ENCODE data around the gene DEAF1. TPM values are rescaled to one million over a fixed set of nuclear protein-coding genes. Genes with fewer than 3 reads are reported as not detected.
"Not testable (repeated sequence)": the region's sequence is repeated elsewhere in the genome, so short reads cannot be mapped to it uniquely, and the experiment has no call there.

DEAF1 gene, protein sequence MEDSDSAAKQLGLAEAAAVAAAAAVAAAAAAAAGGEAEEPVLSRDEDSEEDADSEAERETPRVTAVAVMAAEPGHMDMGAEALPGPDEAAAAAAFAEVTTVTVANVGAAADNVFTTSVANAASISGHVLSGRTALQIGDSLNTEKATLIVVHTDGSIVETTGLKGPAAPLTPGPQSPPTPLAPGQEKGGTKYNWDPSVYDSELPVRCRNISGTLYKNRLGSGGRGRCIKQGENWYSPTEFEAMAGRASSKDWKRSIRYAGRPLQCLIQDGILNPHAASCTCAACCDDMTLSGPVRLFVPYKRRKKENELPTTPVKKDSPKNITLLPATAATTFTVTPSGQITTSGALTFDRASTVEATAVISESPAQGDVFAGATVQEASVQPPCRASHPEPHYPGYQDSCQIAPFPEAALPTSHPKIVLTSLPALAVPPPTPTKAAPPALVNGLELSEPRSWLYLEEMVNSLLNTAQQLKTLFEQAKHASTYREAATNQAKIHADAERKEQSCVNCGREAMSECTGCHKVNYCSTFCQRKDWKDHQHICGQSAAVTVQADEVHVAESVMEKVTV
- 99.2 TPM for polyA plus RNA-seq (2013, experiment 1 of 4)
- 78.6 TPM for polyA plus RNA-seq (2013, experiment 2 of 4)
- 70.4 TPM for polyA plus RNA-seq (2013, experiment 3 of 4)
- polyA plus RNA-seq (2013, experiment 4 of 4): 73.2 TPM

DNA sequence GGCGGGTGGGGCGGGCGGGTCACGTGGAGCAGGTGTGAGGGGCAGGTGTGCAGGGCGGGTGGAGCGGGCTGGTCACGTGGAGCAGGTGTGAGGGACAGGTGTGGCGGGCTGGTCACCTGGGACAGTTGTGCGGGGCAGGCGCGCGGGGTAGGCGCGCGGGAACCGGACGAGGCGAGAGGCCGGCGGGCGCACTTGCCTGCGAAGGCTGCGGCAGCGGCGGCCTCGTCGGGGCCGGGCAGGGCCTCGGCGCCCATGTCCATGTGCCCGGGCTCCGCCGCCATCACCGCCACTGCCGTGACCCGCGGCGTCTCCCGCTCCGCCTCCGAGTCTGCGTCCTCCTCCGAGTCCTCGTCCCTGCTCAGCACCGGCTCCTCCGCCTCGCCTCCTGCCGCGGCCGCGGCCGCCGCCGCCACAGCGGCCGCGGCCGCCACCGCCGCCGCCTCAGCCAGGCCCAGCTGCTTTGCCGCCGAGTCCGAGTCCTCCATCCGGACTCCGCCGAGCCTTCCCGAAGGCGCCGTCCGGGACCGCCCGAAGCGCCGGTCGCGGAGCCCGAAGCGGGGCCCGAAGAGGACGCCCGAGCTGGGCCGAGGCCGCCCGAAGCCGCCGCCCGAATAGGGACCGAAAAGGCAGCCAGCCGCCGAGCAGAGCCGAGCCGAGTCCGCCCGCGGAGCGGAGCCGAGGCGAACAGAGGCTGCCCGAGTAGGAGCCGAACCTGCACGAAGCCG is at the start of gene DEAF1:
Gene DEAF1 (minus strand): TSS at position 660 of the 725 bp plus-strand sequence. CDS start 175 bp downstream, at position 485.
- Histone ChIP-seq H3K4me1 (ENCODE audit: control insufficient read depth, insufficient read depth, low read length) (peaks cover 16% of the 10 kb centered on the region), H3K4me3 (ENCODE audit: insufficient read depth, low read depth, low read length) (peak within 1 kb of the TSS; percentile 99), H3K27me3 (ENCODE audit: control insufficient read depth, insufficient read depth, low read length, poor library complexity, severe bottlenecking) (no peaks in the 10 kb centered on the region), H3K9me3 (ENCODE audit: control insufficient read depth, low read length) (no peaks in the 10 kb centered on the region), H3K36me3 (ENCODE audit: control insufficient read depth, insufficient read depth, low read length) (peaks cover 3% of the 10 kb centered on the region), H3K27ac (ENCODE audit: insufficient read depth, low read depth, low read length, poor library complexity, severe bottlenecking) (peak within 1 kb of the TSS; percentile 98)
- WGBS, 2 experiments: 6 to 7% methylated on average over 103 of the region's 103 CpGs

GRCh38 chr11:742571-743201 is 47.7 kb upstream of the DEAF1 start:
- no peaks in the 10 kb centered on the region for H3K4me1 ChIP-seq (ENCODE audit: control insufficient read depth, insufficient read depth, low read length)

DNA sequence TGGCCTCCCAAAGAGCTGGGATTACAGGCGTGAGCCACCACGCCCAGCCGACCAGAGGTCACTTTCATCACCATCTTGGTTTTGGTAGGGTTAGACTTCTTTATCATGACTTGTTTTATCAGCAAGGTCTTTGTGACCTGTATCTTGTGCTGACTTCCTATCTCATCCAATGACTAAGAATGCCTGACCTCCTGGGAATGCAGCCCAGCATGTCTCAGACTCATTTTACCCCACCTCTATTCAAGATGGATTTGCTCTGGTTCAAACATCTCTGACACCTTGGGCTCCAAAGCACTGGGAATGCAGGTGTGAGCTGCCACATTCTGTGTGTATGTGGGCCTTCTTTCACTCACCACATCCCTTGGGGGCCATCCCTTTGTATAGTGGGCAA is 47.1 kb upstream of the DEAF1 start:
- Histone ChIP-seq H3K4me3 (ENCODE audit: insufficient read depth, low read depth, low read length) (no peak overlapping the region), H3K4me1 (ENCODE audit: control insufficient read depth, insufficient read depth, low read length) (no peaks in the 10 kb centered on the region), H3K36me3 (ENCODE audit: control insufficient read depth, insufficient read depth, low read length) (no peaks in the 10 kb centered on the region), H3K27ac (ENCODE audit: insufficient read depth, low read depth, low read length, poor library complexity, severe bottlenecking) (no peak overlapping the region), H3K9me3 (ENCODE audit: control insufficient read depth, low read length) (no peaks in the 10 kb centered on the region), H3K27me3 (ENCODE audit: control insufficient read depth, insufficient read depth, low read length, poor library complexity, severe bottlenecking) (no peaks in the 10 kb centered on the region)
- WGBS, 2 experiments: 94 to 95% methylated on average over 3 of the region's 3 CpGs

More at GRCh38 chr11:742571-743201, 47.7 kb upstream of the DEAF1 start:
- no peaks in the 10 kb centered on the region for H3K9me3 ChIP-seq (ENCODE audit: control insufficient read depth, low read length)
- no peak overlapping the region for H3K27ac ChIP-seq (ENCODE audit: insufficient read depth, low read depth, low read length, poor library complexity, severe bottlenecking)
- H3K4me3 ChIP-seq (ENCODE audit: insufficient read depth, low read depth, low read length): no peak overlapping the region
- no peaks in the 10 kb centered on the region for H3K36me3 ChIP-seq (ENCODE audit: control insufficient read depth, insufficient read depth, low read length)
- WGBS, 2 experiments: 91 to 95% methylated on average over 4 of the region's 4 CpGs
- H3K27me3 ChIP-seq (ENCODE audit: control insufficient read depth, insufficient read depth, low read length, poor library complexity, severe bottlenecking): no peaks in the 10 kb centered on the region

- not testable (repeated sequence) for H3K9me3 ChIP-seq (ENCODE audit: control insufficient read depth, low read length); H3K27ac ChIP-seq (ENCODE audit: insufficient read depth, low read depth, low read length, poor library complexity, severe bottlenecking)
Measured at GRCh38 chr11:737899-738298, 42.9 kb upstream of the DEAF1 start.

GRCh38 chr11:737366-737765 is 42.3 kb upstream of the DEAF1 start:
- WGBS, 2 experiments: 90 to 91% methylated on average over 11 of the region's 11 CpGs
- Histone ChIP-seq H3K4me3 (ENCODE audit: insufficient read depth, low read depth, low read length) (no peak overlapping the region), H3K9me3 (ENCODE audit: control insufficient read depth, low read length) (no peaks in the 10 kb centered on the region), H3K27me3 (ENCODE audit: control insufficient read depth, insufficient read depth, low read length, poor library complexity, severe bottlenecking) (no peaks in the 10 kb centered on the region), H3K36me3 (ENCODE audit: control insufficient read depth, insufficient read depth, low read length) (no peaks in the 10 kb centered on the region), H3K27ac (ENCODE audit: insufficient read depth, low read depth, low read length, poor library complexity, severe bottlenecking) (no peak overlapping the region), H3K4me1 (ENCODE audit: control insufficient read depth, insufficient read depth, low read length) (no peaks in the 10 kb centered on the region)

More at GRCh38 chr11:737899-738298, 42.9 kb upstream of the DEAF1 start:
- not testable (repeated sequence) for H3K4me3 ChIP-seq (ENCODE audit: insufficient read depth, low read depth, low read length); H3K27me3 ChIP-seq (ENCODE audit: control insufficient read depth, insufficient read depth, low read length, poor library complexity, severe bottlenecking); H3K4me1 ChIP-seq (ENCODE audit: control insufficient read depth, insufficient read depth, low read length); H3K36me3 ChIP-seq (ENCODE audit: control insufficient read depth, insufficient read depth, low read length)
- WGBS, 2 experiments: 87 to 88% methylated on average over 10 of the region's 10 CpGs

DNA sequence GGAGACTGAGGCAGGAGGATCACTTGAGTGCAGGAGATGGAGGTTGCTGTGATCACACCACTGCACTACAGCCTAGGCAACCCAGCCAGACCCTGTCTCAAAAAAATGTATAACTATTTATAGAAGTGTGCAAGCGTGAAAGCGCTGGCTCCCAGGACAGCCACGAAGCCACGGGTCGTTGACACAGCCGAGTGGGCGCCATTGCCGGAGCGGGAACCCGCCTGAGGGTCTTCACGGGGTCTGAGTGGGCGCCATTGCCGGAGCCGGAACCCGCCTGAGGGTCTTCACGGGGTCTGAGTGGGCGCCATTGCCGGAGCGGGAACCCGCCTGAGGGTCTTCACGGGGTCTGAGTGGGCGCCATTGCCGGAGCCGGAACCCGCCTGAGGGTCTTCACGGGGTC is 39.5 kb upstream of the DEAF1 start:
- H3K27me3 ChIP-seq (ENCODE audit: control insufficient read depth, insufficient read depth, low read length, poor library complexity, severe bottlenecking); H3K9me3 ChIP-seq (ENCODE audit: control insufficient read depth, low read length); H3K27ac ChIP-seq (ENCODE audit: insufficient read depth, low read depth, low read length, poor library complexity, severe bottlenecking); H3K4me3 ChIP-seq (ENCODE audit: insufficient read depth, low read depth, low read length); H3K4me1 ChIP-seq (ENCODE audit: control insufficient read depth, insufficient read depth, low read length); H3K36me3 ChIP-seq (ENCODE audit: control insufficient read depth, insufficient read depth, low read length): not testable (repeated sequence)
- 94 to 97% methylated on average over 21 to 25 of the region's 26 CpGs for WGBS, 2 experiments

GRCh38 chr11:733072-733471 is 38.0 kb upstream of the DEAF1 start:
- 91 to 93% methylated on average over 20 of the region's 20 CpGs for WGBS, 2 experiments
- no peak overlapping the region for H3K27ac ChIP-seq (ENCODE audit: insufficient read depth, low read depth, low read length, poor library complexity, severe bottlenecking)
- no peak overlapping the region for H3K4me3 ChIP-seq (ENCODE audit: insufficient read depth, low read depth, low read length)
- H3K27me3 ChIP-seq (ENCODE audit: control insufficient read depth, insufficient read depth, low read length, poor library complexity, severe bottlenecking): no peaks in the 10 kb centered on the region
- no peaks in the 10 kb centered on the region for H3K4me1 ChIP-seq (ENCODE audit: control insufficient read depth, insufficient read depth, low read length)
- H3K9me3 ChIP-seq (ENCODE audit: control insufficient read depth, low read length): no peaks in the 10 kb centered on the region
- no peaks in the 10 kb centered on the region for H3K36me3 ChIP-seq (ENCODE audit: control insufficient read depth, insufficient read depth, low read length)

GRCh38 chr11:729492-730074 is 34.6 kb upstream of the DEAF1 start:
- WGBS, 2 experiments: 85 to 90% methylated on average over 17 of the region's 17 CpGs
- no peak overlapping the region for H3K27ac ChIP-seq (ENCODE audit: insufficient read depth, low read depth, low read length, poor library complexity, severe bottlenecking)
- no peaks in the 10 kb centered on the region for H3K36me3 ChIP-seq (ENCODE audit: control insufficient read depth, insufficient read depth, low read length)
- H3K9me3 ChIP-seq (ENCODE audit: control insufficient read depth, low read length): no peaks in the 10 kb centered on the region
- H3K27me3 ChIP-seq (ENCODE audit: control insufficient read depth, insufficient read depth, low read length, poor library complexity, severe bottlenecking): peaks cover 33% of the 10 kb centered on the region
- H3K4me3 ChIP-seq (ENCODE audit: insufficient read depth, low read depth, low read length): no peak overlapping the region
- peaks cover 12% of the 10 kb centered on the region for H3K4me1 ChIP-seq (ENCODE audit: control insufficient read depth, insufficient read depth, low read length)

DNA sequence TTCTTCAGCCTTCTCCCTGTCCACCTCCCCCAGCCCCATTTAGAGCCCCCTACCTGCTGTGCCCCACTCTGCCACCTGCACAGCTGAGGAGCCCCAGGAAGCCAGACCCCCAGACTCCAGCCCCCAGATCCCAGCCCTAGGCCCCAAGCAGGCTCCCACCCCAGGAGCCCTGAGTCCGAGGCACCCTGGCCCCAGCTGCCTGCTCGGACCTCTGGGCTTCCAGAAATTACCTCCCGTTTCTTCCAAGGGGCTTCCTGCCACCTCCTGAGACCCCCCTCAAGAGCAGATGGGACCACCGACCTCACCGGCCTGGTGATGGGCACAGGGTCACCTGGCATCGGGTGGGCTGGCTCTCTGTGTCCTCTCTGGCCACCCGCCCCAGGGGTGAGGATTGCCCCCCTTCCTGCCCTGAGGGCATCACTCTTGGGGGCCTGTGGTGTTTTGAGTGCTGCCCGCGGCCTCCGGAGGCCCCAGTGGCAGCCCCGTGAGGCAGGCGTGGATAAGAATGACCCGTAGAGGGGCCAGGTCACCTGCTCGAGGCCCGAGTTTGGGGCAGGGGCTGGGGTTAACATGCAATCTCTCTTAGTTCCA is 34.0 kb upstream of the DEAF1 start:
- 92 to 93% methylated on average over 15 of the region's 15 CpGs for WGBS, 2 experiments
- Histone ChIP-seq H3K27me3 (ENCODE audit: control insufficient read depth, insufficient read depth, low read length, poor library complexity, severe bottlenecking) (peaks cover 33% of the 10 kb centered on the region), H3K4me1 (ENCODE audit: control insufficient read depth, insufficient read depth, low read length) (peaks cover 12% of the 10 kb centered on the region), H3K9me3 (ENCODE audit: control insufficient read depth, low read length) (no peaks in the 10 kb centered on the region), H3K27ac (ENCODE audit: insufficient read depth, low read depth, low read length, poor library complexity, severe bottlenecking) (no peak overlapping the region), H3K36me3 (ENCODE audit: control insufficient read depth, insufficient read depth, low read length) (no peaks in the 10 kb centered on the region), H3K4me3 (ENCODE audit: insufficient read depth, low read depth, low read length) (no peak overlapping the region)

All from ectodermal cell (in vitro differentiated cells).